Trophoblast cell (in vitro differentiated cells and primary cell): ENCODE measurements around the gene NCAPH2. TPM values are rescaled to one million over a fixed set of nuclear protein-coding genes. Genes with fewer than 3 reads are reported as not detected.

Experiments
- DNase-seq, 2 donors: peaks; one replicate each; pipeline ENCODE4 v3.0.0-alpha.2; 2016
- H2AFZ ChIP-seq: 2 replicates; pipeline ENCODE4 v1.6.1; 2013; ENCODE audit warnings: low read length, moderate library complexity, mild to moderate bottlenecking; ENCODE audit not compliant: insufficient read depth, poor library complexity
- H2AK5ac ChIP-seq: 2 replicates; pipeline ENCODE4 v1.6.1; 2013; ENCODE audit warnings: mild to moderate bottlenecking, low read length
- H2BK120ac ChIP-seq: 2 replicates; pipeline ENCODE4 v1.6.1; 2013; ENCODE audit warnings: low read length, mild to moderate bottlenecking, moderate library complexity; ENCODE audit not compliant: insufficient read depth, poor library complexity
- H2BK12ac ChIP-seq: 2 replicates; pipeline ENCODE4 v1.6.1; 2013; ENCODE audit warnings: mild to moderate bottlenecking, low read length, moderate library complexity
- H2BK5ac ChIP-seq: 2 replicates; pipeline ENCODE4 v1.6.1; 2013; ENCODE audit warnings: low read length, low read depth, moderate library complexity, mild to moderate bottlenecking; ENCODE audit not compliant: poor library complexity
- H3K14ac ChIP-seq: 2 replicates; pipeline ENCODE4 v1.6.1; 2013; ENCODE audit warnings: mild to moderate bottlenecking, low read length
- H3K18ac ChIP-seq: 2 replicates; pipeline ENCODE4 v1.6.1; 2013; ENCODE audit warnings: mild to moderate bottlenecking, low read length
- H3K23ac ChIP-seq: 2 replicates; pipeline ENCODE4 v1.6.1; 2013; ENCODE audit warnings: low read length
- H3K27ac ChIP-seq: 2 replicates; pipeline ENCODE4 v1.5.1; 2013; ENCODE audit warnings: low read depth, mild to moderate bottlenecking, inconsistent platforms, low read length, moderate library complexity
- H3K27me3 ChIP-seq: 2 replicates; pipeline ENCODE4 v1.6.1; 2013; ENCODE audit warnings: inconsistent platforms, mild to moderate bottlenecking, low read length, moderate library complexity; ENCODE audit not compliant: insufficient read depth
- H3K36me3 ChIP-seq, 2 experiments: 1 replicate in 1 of 2; 2 replicates in 1 of 2; pipeline ENCODE4 v1.6.1; 2013; ENCODE audit warnings: low read length in 2 of 2, mild to moderate bottlenecking in 2 of 2, moderate library complexity in 1 of 2; ENCODE audit not compliant: insufficient read depth in 2 of 2, control insufficient read depth in 1 of 2
- H3K4ac ChIP-seq: 2 replicates; pipeline ENCODE4 v1.6.1; 2013; ENCODE audit warnings: low read depth, mild to moderate bottlenecking, low read length, moderate library complexity
- H3K4me1 ChIP-seq, 2 experiments: 1 replicate in 1 of 2; 2 replicates in 1 of 2; pipeline ENCODE4 v1.6.1; 2013; ENCODE audit warnings: low read length in 2 of 2, mild to moderate bottlenecking in 2 of 2, moderate library complexity in 1 of 2; ENCODE audit not compliant: insufficient read depth in 2 of 2, control insufficient read depth in 1 of 2
- H3K4me2 ChIP-seq: 2 replicates; pipeline ENCODE4 v1.6.1; 2013; ENCODE audit warnings: inconsistent platforms, mild to moderate bottlenecking, low read length, moderate library complexity
- H3K4me3 ChIP-seq: 2 replicates; pipeline ENCODE4 v1.5.1; 2013; ENCODE audit warnings: mild to moderate bottlenecking, low read depth, low read length, inconsistent platforms
- H3K79me1 ChIP-seq: one replicate; pipeline ENCODE4 v1.6.1; 2013; ENCODE audit warnings: low read length
- H3K79me2 ChIP-seq: 2 replicates; pipeline ENCODE4 v1.6.1; 2013; ENCODE audit warnings: low read length, mild to moderate bottlenecking; ENCODE audit not compliant: control insufficient read depth, insufficient read depth, poor library complexity
- H3K9ac ChIP-seq: 2 replicates; pipeline ENCODE4 v1.6.1; 2013; ENCODE audit warnings: mild to moderate bottlenecking, low read length
- H3K9me3 ChIP-seq: 2 replicates; pipeline ENCODE4 v1.6.1; 2013; ENCODE audit warnings: low read depth, mild to moderate bottlenecking, control low read depth, inconsistent platforms, low read length; ENCODE audit not compliant: insufficient read depth
- H4K12ac ChIP-seq: 2 replicates; pipeline ENCODE4 v1.6.1; 2013; ENCODE audit warnings: low read depth, mild to moderate bottlenecking, low read length, moderate library complexity
- H4K8ac ChIP-seq: 2 replicates; pipeline ENCODE4 v1.6.1; 2013; ENCODE audit warnings: low read depth, mild to moderate bottlenecking, low read length, moderate library complexity
- H4K91ac ChIP-seq: one replicate; pipeline ENCODE4 v1.6.1; 2013; ENCODE audit warnings: low read depth, mild to moderate bottlenecking, low read length, moderate library complexity
- WGBS: extraction: QIAGEN DNeasy Blood & Tissue Kit; methylation state at CpG from one replicate; pipeline ENCODE4 v1.1.7; 2013; ENCODE audit warnings: missing lambda C conversion rate; ENCODE audit not compliant: insufficient read length, insufficient coverage; ENCODE audit errors: extremely low coverage; 5-methylcytosine and 5-hydroxymethylcytosine counted together
- polyA plus RNA-seq: library from polyadenylated mRNA; stranded (reverse); fragments of 200-250 nt; gene quantifications from 2 replicates; pipeline ENCODE4 v1.2.3, GENCODE V29; 2013

NCAPH2 gene
- polyA plus RNA-seq: 24.4 and 24.9 TPM in 2 replicates

DNA sequence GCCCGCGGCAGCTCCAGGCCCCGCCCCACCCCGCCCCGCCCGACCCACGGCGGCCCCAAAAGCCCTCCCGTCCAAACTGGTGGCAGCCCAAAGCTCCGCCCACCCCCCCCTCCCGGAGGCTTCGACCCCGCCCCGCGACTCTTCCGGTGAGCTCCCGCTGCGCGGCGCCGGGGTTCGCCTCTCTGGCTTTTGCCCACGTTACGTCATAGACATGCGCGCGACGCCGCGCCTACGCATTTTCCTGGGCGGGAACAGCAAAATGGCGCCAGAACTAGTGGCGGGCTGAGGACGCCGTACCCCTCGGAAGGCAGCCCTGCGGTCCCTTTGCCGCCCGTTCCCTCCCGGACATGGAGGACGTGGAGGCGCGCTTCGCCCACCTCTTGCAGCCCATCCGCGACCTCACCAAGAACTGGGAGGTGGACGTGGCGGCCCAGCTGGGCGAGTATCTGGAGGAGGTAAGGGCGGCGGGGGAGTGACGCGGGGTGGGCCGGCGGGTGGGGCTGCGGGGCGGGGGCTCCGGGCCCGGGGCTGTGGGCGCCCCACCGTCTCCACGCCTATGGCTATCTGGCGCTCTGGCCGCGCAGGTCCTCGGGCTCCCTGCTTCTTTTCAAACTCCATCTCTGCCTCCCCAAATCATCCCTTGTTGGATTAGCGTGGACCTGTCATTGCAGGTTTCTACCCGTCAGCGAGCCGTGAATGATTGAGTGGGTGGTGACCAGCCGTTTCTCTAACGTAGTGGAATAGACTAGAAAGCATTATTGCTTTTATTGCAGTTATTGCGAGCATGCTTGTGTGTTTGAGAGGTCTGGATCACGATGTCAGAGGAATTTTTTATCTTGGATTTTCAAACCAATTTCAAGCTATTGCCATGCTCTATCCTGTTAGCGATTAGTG lies at the start of gene NCAPH2:
TSS of gene NCAPH2 (plus strand) at position 234 of the 894 bp plus-strand sequence. CDS start at position 348, 114 bp downstream.
- DNase-seq: peak; percentile 97 to 99
- Histone ChIP-seq H2BK120ac (peak within 1 kb of the TSS; percentile 93), H3K79me2 (peaks cover 13% of the 10 kb centered on the region), H3K4ac (peak within 1 kb of the TSS; percentile 97), H4K8ac (peak within 1 kb of the TSS; percentile 99), H4K12ac (peak within 1 kb of the TSS; percentile 99), H2BK5ac (peak within 1 kb of the TSS; percentile 90), H2BK12ac (peak within 1 kb of the TSS; percentile 56), H2AFZ (peak within 1 kb of the TSS; percentile 99), H3K14ac (peak within 1 kb of the TSS; percentile 98), H3K4me2 (peak within 1 kb of the TSS; percentile 90), H3K4me1 (peaks cover 6 to 15% of the 10 kb centered on the region in 2 experiments), H3K36me3 (peaks cover 25% of the 10 kb centered on the region in 2 experiments), H3K9ac (peak within 1 kb of the TSS; percentile 97), H3K4me3 (peak within 1 kb of the TSS; percentile 99), H4K91ac (peak within 1 kb of the TSS; percentile 96), H3K18ac (peak within 1 kb of the TSS; percentile 100), H3K27me3 (no peaks in the 10 kb centered on the region), H3K23ac (no peak within 1 kb of the TSS), H2AK5ac (peak within 1 kb of the TSS; percentile 99), H3K27ac (peak within 1 kb of the TSS; percentile 84), H3K79me1 (peaks cover 8% of the 10 kb centered on the region), H3K9me3 (no peaks in the 10 kb centered on the region)
- no CpG with 5 or more reads among the region's 76 CpGs for WGBS

DNA sequence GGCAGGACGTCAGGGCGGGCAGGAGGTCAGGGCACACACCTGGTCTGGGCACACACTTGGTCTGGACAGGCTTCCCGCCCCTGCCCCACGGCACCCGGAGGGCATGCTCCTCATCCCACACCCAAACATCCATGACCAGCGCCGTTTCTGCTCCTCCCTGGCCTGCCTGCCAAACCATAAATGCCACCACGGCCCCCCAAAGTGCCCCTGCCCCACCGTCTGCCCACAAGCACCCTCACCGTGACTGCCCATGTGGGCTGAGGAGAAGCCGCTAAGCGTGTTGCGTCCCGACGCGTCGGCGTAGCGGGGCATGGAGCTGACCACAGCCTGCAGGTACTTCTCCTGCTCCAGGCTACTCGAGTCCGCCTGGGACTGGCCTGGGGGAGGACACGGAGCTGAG lies 49.0 kb upstream of the NCAPH2 start:
- H3K9ac ChIP-seq: no peak overlapping the region
- H3K14ac ChIP-seq: no peak overlapping the region
- H3K79me2 ChIP-seq: no peaks in the 10 kb centered on the region
- no peak overlapping the region for H4K91ac ChIP-seq
- whole genome bisulfite sequencing: no CpG with 5 or more reads among the region's 22 CpGs
- H4K12ac ChIP-seq: no peak overlapping the region
- no peak overlapping the region for H2BK12ac ChIP-seq
- H2AFZ ChIP-seq: no peak overlapping the region
- H3K9me3 ChIP-seq: peaks cover 2% of the 10 kb centered on the region
- H2BK5ac ChIP-seq: no peak overlapping the region
- no peak overlapping the region for H3K4me2 ChIP-seq
- no peak for DNase-seq
- H3K36me3 ChIP-seq: peaks cover 95 to 96% of the 10 kb centered on the region in 2 experiments
- H3K18ac ChIP-seq: no peak overlapping the region
- H3K23ac ChIP-seq: no peak overlapping the region
- no peak overlapping the region for H3K4ac ChIP-seq
- H3K27me3 ChIP-seq: no peaks in the 10 kb centered on the region
- no peak overlapping the region for H3K4me3 ChIP-seq
- no peak overlapping the region for H4K8ac ChIP-seq
- H2AK5ac ChIP-seq: no peak overlapping the region
- H3K79me1 ChIP-seq: no peaks in the 10 kb centered on the region
- H3K27ac ChIP-seq: no peak overlapping the region
- no peak overlapping the region for H2BK120ac ChIP-seq
- no peaks in the 10 kb centered on the region for H3K4me1 ChIP-seq

GRCh38 chr22:50459496-50460140 lies 48.4 kb upstream of the NCAPH2 start:
- no peaks in the 10 kb centered on the region for H3K27me3 ChIP-seq
- no peak overlapping the region for H3K27ac ChIP-seq
- no peak for DNase-seq
- H3K79me1 ChIP-seq: no peaks in the 10 kb centered on the region
- no peak overlapping the region for H2BK5ac ChIP-seq
- no peak overlapping the region for H3K14ac ChIP-seq
- no peak overlapping the region for H3K18ac ChIP-seq
- H2BK120ac ChIP-seq: no peak overlapping the region
- no peak overlapping the region for H4K12ac ChIP-seq
- no peak overlapping the region for H3K4ac ChIP-seq
- no peaks in the 10 kb centered on the region for H3K4me1 ChIP-seq
- no peak overlapping the region for H3K4me2 ChIP-seq
- H3K9ac ChIP-seq: no peak overlapping the region
- no peak overlapping the region for H4K91ac ChIP-seq
- H2AFZ ChIP-seq: no peak overlapping the region
- no peak overlapping the region for H3K4me3 ChIP-seq
- no peak overlapping the region for H2AK5ac ChIP-seq
- H2BK12ac ChIP-seq: no peak overlapping the region
- peaks cover 95 to 96% of the 10 kb centered on the region in 2 experiments for H3K36me3 ChIP-seq
- H3K79me2 ChIP-seq: no peaks in the 10 kb centered on the region
- H4K8ac ChIP-seq: no peak overlapping the region
- peaks cover 2% of the 10 kb centered on the region for H3K9me3 ChIP-seq
- no CpG with 5 or more reads among the region's 41 CpGs for WGBS
- no peak overlapping the region for H3K23ac ChIP-seq

GRCh38 chr22:50460938-50461337 lies 47.1 kb upstream of the NCAPH2 start:
- Histone ChIP-seq H4K91ac (no peak overlapping the region), H3K18ac (no peak overlapping the region), H3K36me3 (peaks cover 95 to 96% of the 10 kb centered on the region in 2 experiments), H3K9ac (no peak overlapping the region), H3K27ac (no peak overlapping the region), H3K9me3 (no peaks in the 10 kb centered on the region), H3K4me1 (no peaks in the 10 kb centered on the region), H2BK120ac (no peak overlapping the region), H2BK12ac (no peak overlapping the region), H3K79me2 (no peaks in the 10 kb centered on the region), H2BK5ac (no peak overlapping the region), H2AFZ (no peak overlapping the region), H4K8ac (no peak overlapping the region), H4K12ac (no peak overlapping the region), H3K27me3 (no peaks in the 10 kb centered on the region), H3K79me1 (no peaks in the 10 kb centered on the region), H3K14ac (no peak overlapping the region), H3K4ac (no peak overlapping the region), H3K4me3 (no peak overlapping the region), H3K23ac (no peak overlapping the region), H2AK5ac (no peak overlapping the region), H3K4me2 (no peak overlapping the region)
- DNase-seq: peak; percentile 86 to 92
- WGBS: no CpG with 5 or more reads among the region's 17 CpGs
